GM18520 (cell line): ENCODE measurements around the gene NKPD1.

Source experiments
- ATAC-seq: cut with Tn5 transposase; IDR thresholded peaks from one replicate; pipeline ENCODE4 v1.9.1; 2021; ENCODE audit not compliant: unreplicated experiment

Gene NKPD1

DNA sequence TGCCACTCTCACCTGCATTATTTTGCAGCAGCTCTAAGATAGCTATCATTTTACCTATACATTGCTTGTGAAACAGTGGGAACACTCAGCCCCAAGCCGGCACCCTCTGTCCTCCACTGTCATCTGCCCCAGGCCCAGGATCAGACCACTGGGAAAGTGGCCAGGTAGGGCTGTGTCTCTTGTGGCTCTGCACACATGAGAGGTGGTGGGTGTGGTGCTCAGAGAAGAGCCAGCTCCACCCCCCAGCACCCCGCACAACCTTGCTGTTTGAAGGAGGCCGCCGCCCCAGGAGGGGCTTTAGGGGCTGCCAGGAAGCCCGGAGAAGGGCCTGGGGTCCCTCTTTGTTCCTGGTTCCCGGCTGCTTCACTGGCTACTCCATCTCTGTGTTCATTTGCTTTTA lies 41.2 kb downstream of the NKPD1 start:
- no peak for ATAC-seq

DNA sequence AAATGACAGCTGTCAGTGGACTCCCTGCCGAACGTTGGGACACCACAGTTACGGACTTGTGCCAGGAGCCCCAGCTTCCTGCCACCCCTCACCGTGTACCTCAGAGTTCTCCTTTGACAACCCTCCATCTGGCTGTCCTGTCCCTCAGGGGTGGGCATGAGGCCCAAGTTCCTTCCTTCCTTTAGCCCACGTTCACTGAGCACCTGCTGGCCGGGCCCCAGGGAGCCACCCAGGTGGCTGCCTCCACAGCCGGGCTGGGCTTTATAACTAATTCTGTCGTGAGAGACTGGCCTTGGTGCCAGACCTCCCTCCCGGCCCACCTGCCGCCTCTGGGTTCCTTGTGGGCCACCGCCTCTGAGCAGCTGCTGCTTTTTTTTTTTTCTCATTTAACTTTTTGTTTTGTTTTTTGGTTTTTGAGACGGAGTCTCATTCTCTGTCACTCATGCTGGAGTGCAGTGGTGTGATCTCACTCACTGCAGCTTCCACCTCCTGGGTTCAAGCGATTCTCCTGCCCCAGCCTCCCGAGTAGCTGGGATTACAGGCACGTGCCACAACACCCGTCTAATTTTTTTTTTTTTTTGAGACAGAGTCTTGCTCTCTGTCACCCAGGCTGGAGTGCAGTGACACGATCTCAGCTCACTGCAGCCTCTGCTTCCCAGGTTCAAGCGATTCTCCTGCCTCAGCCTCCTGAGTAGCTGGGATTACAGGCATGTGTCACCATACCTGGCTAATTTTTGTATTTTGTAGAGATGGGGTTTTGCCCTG lies 42.0 kb downstream of the NKPD1 start:
- peak; percentile 36 for ATAC-seq

DNA sequence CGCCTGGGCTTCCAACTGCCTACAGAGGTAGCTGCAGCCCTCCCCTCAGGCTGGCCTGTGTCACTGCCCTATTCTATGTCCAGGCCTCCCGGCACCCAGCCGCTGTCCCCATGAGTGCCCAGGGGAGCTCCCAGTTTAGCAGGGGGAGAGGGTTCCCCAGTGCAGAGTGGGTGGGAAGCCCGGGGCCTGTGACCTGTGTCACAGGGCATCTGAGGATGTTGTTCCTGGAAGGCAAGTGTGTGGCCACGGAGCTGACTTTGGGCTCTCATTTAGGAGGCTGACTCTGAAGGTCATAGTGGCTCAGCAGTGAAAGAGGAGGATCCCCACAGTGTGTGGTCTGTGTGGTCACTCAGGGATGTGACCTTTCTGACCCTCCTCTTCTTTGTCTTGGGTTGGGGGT lies 42.7 kb downstream of the NKPD1 start:
- no peak for ATAC-seq

DNA sequence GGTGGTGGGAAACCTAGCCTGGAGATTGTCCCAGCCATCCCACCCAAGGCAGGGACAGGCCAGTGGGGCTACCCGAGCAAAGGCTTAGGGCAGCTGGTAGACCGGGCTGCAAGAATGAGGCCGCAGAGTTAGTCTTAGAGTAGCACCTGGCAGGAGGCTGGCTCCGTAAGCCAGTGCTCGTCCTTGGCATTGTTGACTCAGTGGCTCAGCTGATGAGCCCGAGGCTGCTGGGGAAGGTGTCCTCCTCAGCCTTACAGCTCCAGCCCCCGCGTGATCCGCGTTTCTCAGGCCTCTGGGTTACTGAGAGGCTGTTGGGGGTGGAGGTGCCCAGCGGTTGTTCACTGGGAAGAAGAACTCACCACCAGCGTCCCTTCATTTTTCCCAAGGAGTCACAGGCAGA lies 43.1 kb downstream of the NKPD1 start:
- ATAC-seq, result no peak

DNA sequence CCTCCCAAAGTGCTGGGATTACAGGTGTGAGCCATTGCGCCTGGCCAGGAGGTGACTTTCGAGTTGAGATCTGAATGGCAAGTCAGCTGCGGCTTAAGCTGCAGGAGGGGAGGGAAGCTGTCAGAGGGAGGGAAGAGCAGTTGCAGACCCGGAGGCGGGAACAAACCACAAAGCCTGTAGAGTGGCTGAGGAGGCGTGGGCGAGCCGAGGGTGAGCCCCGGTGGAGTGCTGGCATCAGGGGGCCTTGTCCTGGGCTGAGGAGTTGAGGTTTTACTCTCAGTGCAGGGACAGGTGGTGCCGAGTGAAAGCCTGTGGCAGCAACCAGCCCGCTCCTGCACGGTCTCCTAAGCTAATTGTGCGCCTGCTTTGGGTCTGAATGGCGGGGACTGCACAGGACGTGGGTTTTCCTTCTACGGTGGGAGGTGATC lies 43.6 kb downstream of the NKPD1 start:
- ATAC-seq, result no peak

DNA sequence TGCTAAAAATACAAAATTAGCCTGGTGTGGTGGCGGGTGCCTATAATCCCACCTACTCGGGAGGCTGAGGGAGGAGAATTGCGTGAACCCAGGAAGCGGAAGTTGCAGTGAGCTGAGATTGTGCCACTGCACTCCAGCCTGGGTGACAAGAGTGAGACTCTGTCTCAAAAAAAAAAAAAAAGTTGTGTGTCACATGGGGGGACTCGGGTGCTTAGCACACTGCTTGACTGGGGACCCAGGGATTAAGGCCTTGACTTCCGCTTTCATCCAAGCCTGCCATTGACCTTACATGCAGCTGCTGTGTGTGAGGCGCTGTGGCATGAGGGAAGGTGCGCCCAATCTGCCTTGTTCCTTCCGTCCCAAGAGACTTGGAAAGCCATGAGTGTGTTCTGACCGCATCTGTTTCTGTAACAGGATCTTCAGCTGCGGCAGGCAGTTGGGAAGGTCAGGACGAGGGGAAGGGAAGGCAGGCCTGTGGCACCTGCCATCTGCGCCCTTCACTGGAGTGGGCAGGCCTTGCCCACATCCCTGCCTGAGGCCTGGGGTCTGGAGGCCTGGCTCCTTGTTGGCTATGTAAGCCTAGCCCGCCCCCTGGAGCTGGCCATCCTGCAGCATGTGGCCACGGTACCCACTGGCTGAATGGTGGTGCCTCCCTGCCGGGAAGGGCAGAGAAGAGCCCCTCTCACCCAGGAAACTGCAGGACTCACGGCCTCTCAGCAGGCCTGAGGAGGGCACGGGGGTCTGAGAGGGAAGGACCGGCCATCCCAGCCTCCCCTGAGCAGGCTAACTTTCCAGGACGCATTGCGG lies 44.8 kb downstream of the NKPD1 start:
- no peak for ATAC-seq

DNA sequence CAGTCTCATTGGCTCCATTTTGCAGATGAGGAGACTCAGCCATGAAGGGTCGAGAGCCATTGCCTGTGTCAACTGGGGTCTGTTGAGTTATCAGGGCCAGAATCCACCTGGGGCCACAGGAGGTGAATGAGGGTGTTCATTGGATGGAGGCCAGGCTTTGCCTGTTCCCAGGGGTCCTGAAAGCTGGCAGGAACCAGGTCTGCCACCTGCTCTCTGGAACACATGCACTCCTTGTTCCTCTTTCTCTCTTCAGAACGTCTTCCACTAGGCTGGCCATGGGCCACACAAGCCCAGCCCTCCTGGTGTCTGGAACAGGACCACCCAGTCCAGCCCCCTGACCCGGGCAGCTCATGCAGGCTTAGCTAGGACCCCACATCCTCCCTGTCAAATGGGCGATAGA lies 46.7 kb downstream of the NKPD1 start:
- no peak for ATAC-seq

DNA sequence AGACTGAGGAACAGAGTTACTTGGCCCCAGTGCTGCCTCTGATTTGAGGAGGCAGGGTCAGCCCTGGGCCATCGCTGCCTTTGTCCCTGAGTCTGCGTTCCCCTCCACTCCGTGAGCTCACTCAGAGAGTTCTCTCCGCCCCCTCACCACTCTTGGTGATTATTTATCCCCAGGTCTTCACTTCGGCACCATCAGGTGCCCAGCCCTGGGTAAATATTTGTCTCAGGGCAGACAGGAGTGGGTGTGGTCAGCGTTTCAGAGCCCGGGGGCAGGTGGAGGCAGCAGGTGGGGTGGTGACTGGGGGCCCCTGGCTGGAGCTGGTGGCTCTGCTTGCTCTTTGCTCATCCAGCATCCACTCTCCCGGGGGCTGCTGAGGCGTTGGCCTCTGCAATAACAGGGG lies 47.2 kb downstream of the NKPD1 start:
- ATAC-seq, result no peak

DNA sequence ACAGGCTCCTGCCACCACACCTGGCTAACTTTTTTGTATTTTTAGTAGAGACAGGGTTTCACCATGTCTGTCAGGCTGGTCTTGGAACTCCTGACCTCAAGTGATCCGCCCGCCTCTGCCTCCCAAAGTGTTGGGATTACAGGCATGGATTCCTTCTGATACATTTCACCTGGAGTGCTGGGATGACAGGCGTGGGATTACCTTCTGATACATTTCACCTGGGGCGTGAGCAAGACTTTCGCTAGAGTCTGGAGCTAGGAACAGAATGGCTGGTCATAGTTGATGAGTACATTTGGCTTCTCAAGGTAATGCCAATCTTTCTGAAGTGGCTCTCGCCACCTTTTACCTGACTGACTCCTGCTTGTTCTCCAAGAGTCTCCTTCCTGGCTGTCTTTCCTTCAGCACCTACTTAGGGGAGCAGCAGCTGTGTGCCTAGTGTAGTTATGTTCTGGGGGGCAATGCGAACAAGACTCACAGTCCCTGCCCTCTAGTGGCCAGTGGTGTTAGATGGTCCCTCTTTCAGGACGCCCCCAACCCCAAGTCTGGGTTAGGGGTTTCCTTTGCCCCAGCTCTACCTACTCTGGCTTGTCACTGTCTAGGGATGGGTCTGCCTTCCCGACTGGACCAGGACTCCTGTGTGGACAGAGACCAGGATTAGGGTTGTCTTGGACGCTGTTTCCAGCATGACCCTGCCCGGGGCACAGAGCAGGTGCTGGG lies 48.5 kb downstream of the NKPD1 start:
- no peak for ATAC-seq
